Endodermal cell (in vitro differentiated cells): ENCODE data around the gene NOX5. TPM values are rescaled to one million over a fixed set of nuclear protein-coding genes. Genes with fewer than 3 reads are reported as not detected.

Source experiments
- DNase-seq: peaks from one replicate; pipeline ENCODE4 v3.0.0-alpha.2; 2017
- H3K27ac ChIP-seq: 2 replicates; pipeline ENCODE4 v1.5.1; 2013; ENCODE audit warnings: mild to moderate bottlenecking, low read depth, low read length, moderate library complexity
- H3K27me3 ChIP-seq: 2 replicates; pipeline ENCODE4 v1.6.1; 2013; ENCODE audit warnings: mild to moderate bottlenecking, low read length, moderate library complexity; ENCODE audit not compliant: insufficient read depth, control insufficient read depth, poor library complexity, severe bottlenecking
- H3K36me3 ChIP-seq: 2 replicates; pipeline ENCODE4 v1.7.0; 2013; ENCODE audit warnings: mild to moderate bottlenecking, low read length, moderate library complexity; ENCODE audit not compliant: control insufficient read depth, insufficient read depth
- H3K4me1 ChIP-seq: one replicate; pipeline ENCODE4 v1.7.0; 2013; ENCODE audit warnings: low read length; ENCODE audit not compliant: control insufficient read depth, insufficient read depth
- H3K4me3 ChIP-seq: 2 replicates; pipeline ENCODE4 v1.5.1; 2013; ENCODE audit warnings: mild to moderate bottlenecking, low read length, moderate library complexity
- H3K9ac ChIP-seq: 2 replicates; pipeline ENCODE4 v1.6.1; 2013; ENCODE audit warnings: mild to moderate bottlenecking, low read length, moderate library complexity; ENCODE audit not compliant: poor library complexity, severe bottlenecking; ENCODE audit errors: extremely low read depth
- H3K9me3 ChIP-seq: 2 replicates; pipeline ENCODE4 v1.6.1; 2013; ENCODE audit warnings: mild to moderate bottlenecking, low read length, moderate library complexity; ENCODE audit not compliant: control insufficient read depth
- H3K27ac Mint-ChIP-seq: 2 replicates; pipeline ENCODE4 v1.8.0; 2020; ENCODE audit warnings: mixed read lengths
- H3K27me3 Mint-ChIP-seq: 2 replicates; pipeline ENCODE4 v1.8.0; 2021; ENCODE audit warnings: mild to moderate bottlenecking, mixed read lengths; ENCODE audit not compliant: insufficient read depth
- H3K36me3 Mint-ChIP-seq: 2 replicates; pipeline ENCODE4 v1.8.0; 2020; ENCODE audit warnings: low read depth, mixed read lengths
- H3K4me1 Mint-ChIP-seq: 2 replicates; pipeline ENCODE4 v1.8.0; 2020; ENCODE audit warnings: mixed read lengths
- H3K4me3 Mint-ChIP-seq: 2 replicates; pipeline ENCODE4 v1.8.0; 2020; ENCODE audit warnings: mild to moderate bottlenecking, moderate library complexity, mixed read lengths
- H3K9me3 Mint-ChIP-seq: 2 replicates; pipeline ENCODE4 v1.8.0; 2020; ENCODE audit warnings: mild to moderate bottlenecking, mixed read lengths
- WGBS, 2 experiments: methylation state at CpG; one replicate each; pipeline versions ENCODE4 v1.1.5 to v1.1.7; 2013; ENCODE audit warnings: missing lambda C conversion rate in 2 of 2, mixed read lengths in 1 of 2; ENCODE audit not compliant: insufficient coverage in 1 of 2, insufficient read length in 1 of 2; 5-methylcytosine and 5-hydroxymethylcytosine counted together
- total RNA-seq, 2 donors: library from RNA; stranded (reverse); fragmentation: NEBNext Ultra II Directional in 1 of 2; extraction: Animal tissue kit (Norgen Biotek cat#: 25700) in 1 of 2; gene quantifications; 2 replicates in 1 of 2; 3 replicates in 1 of 2; pipeline ENCODE4 v1.2.1, GENCODE V29; 2021
- TF ChIP-seq, protein P1 (sequence below): fragments of 200-600 bp; sonication (generic); conservative IDR thresholded peaks from 2 replicates; pipeline ENCODE4 v1.5.0; 2021; ENCODE audit warnings: antibody characterized with exemption, mild to moderate bottlenecking

The NOX5 gene
- total RNA-seq, 2 donors from 2014 or later, result not detected

DNA sequence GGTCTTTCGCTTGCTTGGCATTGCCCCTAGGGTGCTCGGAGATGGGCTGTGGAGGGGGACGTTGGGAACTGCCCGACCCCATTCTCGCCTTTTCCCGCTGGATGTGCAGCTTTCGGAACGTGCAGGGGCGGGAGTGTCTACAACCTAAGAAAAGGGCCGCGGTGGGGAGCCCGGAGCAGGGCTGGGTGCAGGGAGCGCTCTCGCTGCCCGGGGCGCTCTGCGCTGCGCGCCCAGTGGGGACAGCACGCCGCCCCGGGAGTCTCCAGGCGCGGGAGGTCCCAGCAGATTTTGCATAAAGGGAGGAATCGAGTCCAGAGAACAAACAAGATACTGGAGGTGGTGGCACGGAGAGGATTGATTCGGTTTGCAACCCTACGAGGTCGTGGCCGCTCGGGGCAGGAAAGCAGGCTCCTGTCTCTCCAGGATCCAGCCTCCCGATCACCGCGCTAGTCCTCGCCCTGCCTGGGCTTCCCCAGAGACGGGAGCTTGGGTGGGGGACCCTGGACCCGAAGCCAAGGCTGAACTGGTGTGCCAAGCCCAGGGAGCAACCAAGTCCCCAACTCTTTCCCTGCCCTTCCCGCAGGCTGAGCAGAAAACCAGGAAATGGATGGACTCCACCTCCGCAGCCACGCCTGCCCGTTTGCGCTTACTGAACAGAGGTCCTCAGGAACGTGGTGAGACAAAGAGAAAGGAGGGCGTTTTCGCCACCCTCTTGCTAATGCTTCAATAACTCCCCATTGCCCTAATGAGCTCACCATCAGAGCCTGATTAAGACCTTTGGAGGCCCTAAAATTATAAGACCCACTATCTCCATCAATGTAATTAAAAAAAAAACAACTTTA is 59.7 kb downstream of the NOX5 start:
- Histone ChIP-seq H3K4me3 (peak overlapping the region; percentile 84), H3K27ac (no peak overlapping the region), H3K9ac (peak overlapping the region; percentile 51), H3K27me3 (peaks cover 6% of the 10 kb centered on the region), H3K36me3 (no peaks in the 10 kb centered on the region), H3K9me3 (peaks cover 9% of the 10 kb centered on the region), H3K4me1 (peaks cover 11% of the 10 kb centered on the region)
- Mint-ChIP-seq H3K27ac (peak overlapping the region; percentile 68), H3K36me3 (no peaks in the 10 kb centered on the region), H3K27me3 (peaks cover 11% of the 10 kb centered on the region), H3K4me3 (peak overlapping the region; percentile 70), H3K9me3 (peaks cover 19% of the 10 kb centered on the region), H3K4me1 (peaks cover 24% of the 10 kb centered on the region)
- 1 to 2% methylated on average over 29 to 45 of the region's 45 CpGs for WGBS, 2 experiments
- peak; percentile 92 for DNase-seq
- TF ChIP-seq, protein P1, sequence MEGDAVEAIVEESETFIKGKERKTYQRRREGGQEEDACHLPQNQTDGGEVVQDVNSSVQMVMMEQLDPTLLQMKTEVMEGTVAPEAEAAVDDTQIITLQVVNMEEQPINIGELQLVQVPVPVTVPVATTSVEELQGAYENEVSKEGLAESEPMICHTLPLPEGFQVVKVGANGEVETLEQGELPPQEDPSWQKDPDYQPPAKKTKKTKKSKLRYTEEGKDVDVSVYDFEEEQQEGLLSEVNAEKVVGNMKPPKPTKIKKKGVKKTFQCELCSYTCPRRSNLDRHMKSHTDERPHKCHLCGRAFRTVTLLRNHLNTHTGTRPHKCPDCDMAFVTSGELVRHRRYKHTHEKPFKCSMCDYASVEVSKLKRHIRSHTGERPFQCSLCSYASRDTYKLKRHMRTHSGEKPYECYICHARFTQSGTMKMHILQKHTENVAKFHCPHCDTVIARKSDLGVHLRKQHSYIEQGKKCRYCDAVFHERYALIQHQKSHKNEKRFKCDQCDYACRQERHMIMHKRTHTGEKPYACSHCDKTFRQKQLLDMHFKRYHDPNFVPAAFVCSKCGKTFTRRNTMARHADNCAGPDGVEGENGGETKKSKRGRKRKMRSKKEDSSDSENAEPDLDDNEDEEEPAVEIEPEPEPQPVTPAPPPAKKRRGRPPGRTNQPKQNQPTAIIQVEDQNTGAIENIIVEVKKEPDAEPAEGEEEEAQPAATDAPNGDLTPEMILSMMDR, result peak; percentile 29

DNA sequence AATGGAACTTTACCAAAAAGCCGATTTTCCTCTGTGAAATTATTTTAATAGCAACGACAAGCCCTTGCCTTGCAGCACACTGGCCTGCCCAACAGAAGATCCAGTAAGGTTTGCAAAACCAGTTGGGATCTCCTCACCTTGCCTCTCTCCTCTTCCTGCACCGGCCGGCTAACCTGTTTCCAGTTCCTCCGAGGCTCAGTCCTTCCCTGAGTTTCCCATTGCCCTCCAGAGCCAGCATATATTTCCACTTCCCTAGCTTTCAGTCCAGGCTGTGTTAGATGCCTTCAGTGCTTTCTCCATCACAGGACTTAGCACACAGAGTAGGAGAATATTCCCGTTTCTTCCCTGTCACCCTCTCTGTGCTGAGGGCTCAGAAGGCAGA is 60.3 kb downstream of the NOX5 start:
- WGBS, 2 experiments, result 16 to 18% methylated on average over 6 of the region's 6 CpGs
- DNase-seq, result peak; percentile 79
- H3K9ac ChIP-seq, result peak overlapping the region; percentile 51

DNA sequence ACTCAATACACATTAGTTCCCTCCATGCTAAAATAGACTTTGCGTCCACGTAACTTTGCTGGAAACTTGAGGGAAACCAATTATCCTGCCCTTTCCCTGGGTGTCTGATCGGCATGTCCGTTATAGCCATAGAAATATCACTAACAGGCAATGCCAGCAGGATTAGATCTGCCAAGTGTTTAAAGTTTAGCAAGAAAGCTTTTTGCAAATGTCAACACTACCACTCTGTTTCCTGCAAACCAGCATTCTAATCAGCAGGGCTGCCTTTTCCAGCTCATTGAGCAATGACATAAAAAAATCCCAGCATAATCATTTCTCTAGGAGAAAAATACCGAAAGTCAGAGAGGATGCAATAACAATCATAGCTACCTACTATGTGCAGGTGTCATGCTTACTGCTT is 60.9 kb downstream of the NOX5 start:
- Histone ChIP-seq H3K4me1 (peaks cover 11% of the 10 kb centered on the region), H3K4me3 (peak overlapping the region; percentile 84), H3K36me3 (no peaks in the 10 kb centered on the region), H3K27me3 (peaks cover 6% of the 10 kb centered on the region), H3K9me3 (peaks cover 4% of the 10 kb centered on the region), H3K9ac (no peak overlapping the region), H3K27ac (no peak overlapping the region)
- H3K9me3 Mint-ChIP-seq, result peaks cover 9% of the 10 kb centered on the region
- TF ChIP-seq, protein P1, result no peak
- no peaks in the 10 kb centered on the region for H3K36me3 Mint-ChIP-seq
- 84 to 96% methylated on average over 5 of the region's 5 CpGs for WGBS, 2 experiments
- H3K27ac Mint-ChIP-seq, result no peak overlapping the region
- peaks cover 6% of the 10 kb centered on the region for H3K27me3 Mint-ChIP-seq
- DNase-seq, result no peak
- peaks cover 27% of the 10 kb centered on the region for H3K4me1 Mint-ChIP-seq
- no peak overlapping the region for H3K4me3 Mint-ChIP-seq

More for the DNA sequence above, 60.3 kb downstream of the NOX5 start:
- Histone ChIP-seq H3K27ac (no peak overlapping the region), H3K4me3 (peak overlapping the region; percentile 84), H3K4me1 (peaks cover 11% of the 10 kb centered on the region), H3K9me3 (peaks cover 8% of the 10 kb centered on the region), H3K27me3 (peaks cover 6% of the 10 kb centered on the region), H3K36me3 (no peaks in the 10 kb centered on the region)
- Mint-ChIP-seq H3K27me3 (peaks cover 11% of the 10 kb centered on the region), H3K27ac (peak overlapping the region; percentile 68), H3K9me3 (peaks cover 15% of the 10 kb centered on the region), H3K4me3 (peak overlapping the region; percentile 70), H3K4me1 (peaks cover 24% of the 10 kb centered on the region), H3K36me3 (no peaks in the 10 kb centered on the region)
- TF ChIP-seq, protein P1, result no peak
